Immature natural killer cell (primary cell): Measurements from ENCODE around the gene EIF6. TPM values are rescaled to one million over a fixed set of nuclear protein-coding genes. Genes with fewer than 3 reads are reported as not detected.

Experiments used
- DNase-seq, 3 donors: peaks; one replicate each; pipeline ENCODE4 v3.0.0; 2022; ENCODE audit warnings: mixed read lengths in 1 of 3
- H3K27ac Mint-ChIP-seq, 6 donors: one replicate each; pipeline ENCODE4 v1.8.0; 2020; ENCODE audit warnings: mixed read lengths in 6 of 6, mild to moderate bottlenecking in 5 of 6, inconsistent platforms in 4 of 6, moderate library complexity in 3 of 6
- H3K27me3 Mint-ChIP-seq, 3 donors: one replicate each; pipeline ENCODE4 v1.8.0; 2020 to 2021; ENCODE audit warnings: low read depth in 3 of 3, mild to moderate bottlenecking in 3 of 3, mixed read lengths in 3 of 3, moderate library complexity in 3 of 3, inconsistent platforms in 1 of 3
- H3K36me3 Mint-ChIP-seq, 3 donors: one replicate each; pipeline ENCODE4 v1.8.0; 2020; ENCODE audit warnings: mixed read lengths in 3 of 3, inconsistent platforms in 2 of 3, mild to moderate bottlenecking in 2 of 3
- H3K4me1 Mint-ChIP-seq, 2 donors: one replicate each; pipeline ENCODE4 v1.8.0; 2020; ENCODE audit warnings: inconsistent platforms in 2 of 2, mild to moderate bottlenecking in 2 of 2, mixed read lengths in 2 of 2, moderate library complexity in 1 of 2
- H3K4me3 Mint-ChIP-seq, 5 donors: one replicate each; pipeline ENCODE4 v1.8.0; 2020; ENCODE audit warnings: mild to moderate bottlenecking in 5 of 5, mixed read lengths in 5 of 5, inconsistent platforms in 3 of 5, moderate library complexity in 3 of 5
- H3K9me3 Mint-ChIP-seq, 6 donors: one replicate each; pipeline ENCODE4 v1.8.0; 2020; ENCODE audit warnings: mild to moderate bottlenecking in 6 of 6, mixed read lengths in 6 of 6, inconsistent platforms in 4 of 6, moderate library complexity in 3 of 6
- polyA plus RNA-seq, 3 donors: library from polyadenylated mRNA; unstranded; fragments of 300-500 nt; fragmentation: Illumina TruSeq; gene quantifications; one replicate each; pipeline ENCODE4 v1.2.3, GENCODE V29; 2021

The EIF6 gene
- polyA plus RNA-seq, 3 donors from 2014 or later, result 236 to 379 (median 249) TPM

DNA sequence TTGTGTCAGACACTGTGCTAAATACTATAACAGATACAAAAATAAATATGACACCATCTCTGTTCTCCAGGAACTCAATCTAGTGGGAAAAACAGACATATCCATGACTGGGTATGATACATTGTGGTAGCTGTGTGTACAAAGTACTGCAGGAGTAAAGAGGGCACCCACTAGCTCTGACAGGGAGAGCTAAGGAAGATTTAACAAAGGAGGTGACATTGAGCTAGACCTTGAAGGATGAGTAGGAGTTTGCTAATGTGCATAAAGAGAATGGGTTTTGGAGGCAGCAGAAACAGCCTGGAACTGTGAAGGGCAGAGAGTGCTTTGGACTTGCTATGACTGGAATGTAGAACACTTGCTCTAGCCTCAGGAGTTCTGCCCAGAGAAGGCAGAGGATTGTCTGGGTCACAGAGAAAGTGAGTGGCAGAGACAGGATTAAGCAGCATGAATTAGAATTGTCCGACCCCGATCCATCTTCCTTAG lies 43.7 kb downstream of the EIF6 start:
- peaks cover 12 to 22% of the 10 kb centered on the region in 2 donors for H3K4me1 Mint-ChIP-seq
- peaks cover 0 to 6% (median 4%) of the 10 kb centered on the region in 3 donors for H3K27me3 Mint-ChIP-seq
- H3K27ac Mint-ChIP-seq, result peak overlapping the region in 2 of 6 donors; percentile 31 to 67
- H3K9me3 Mint-ChIP-seq, result no peaks in the 10 kb centered on the region
- peaks cover 0 to 11% (median 4%) of the 10 kb centered on the region in 3 donors for H3K36me3 Mint-ChIP-seq
- H3K4me3 Mint-ChIP-seq, result no peak overlapping the region
- DNase-seq, result no peak

DNA sequence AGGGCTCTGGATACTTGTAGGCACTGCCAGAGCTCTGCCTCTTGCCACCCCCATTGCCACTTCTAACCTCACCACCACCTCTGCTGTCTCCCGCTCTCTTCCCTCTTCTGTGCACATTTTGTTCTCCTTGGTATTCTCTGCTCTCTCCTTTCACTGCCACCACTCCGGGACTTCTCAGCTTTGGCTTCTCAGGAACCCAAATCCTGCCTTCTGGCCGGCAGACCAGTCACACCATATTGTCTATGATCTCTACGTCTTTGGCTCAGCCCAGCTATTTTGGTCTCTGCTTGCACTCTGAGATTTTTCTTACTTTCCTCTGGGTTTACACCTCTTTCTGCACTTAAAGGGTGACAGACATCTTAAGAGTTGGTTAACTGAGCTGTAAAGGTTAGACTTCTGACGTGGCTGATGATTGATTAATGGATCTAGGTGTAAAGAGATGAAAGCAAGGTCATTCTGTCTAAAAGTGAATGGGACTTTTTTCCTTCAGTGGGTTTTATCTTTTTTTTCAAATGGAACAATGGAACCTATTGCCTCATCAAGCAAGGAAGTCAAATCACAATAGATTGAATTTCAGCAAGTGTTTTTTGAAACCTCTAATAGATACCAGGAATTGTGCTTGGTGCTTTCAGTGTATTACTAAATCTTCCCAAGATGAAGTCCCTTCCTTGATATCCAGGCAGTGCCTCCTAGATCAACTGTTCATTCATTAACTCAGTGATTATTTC lies 44.3 kb downstream of the EIF6 start:
- no peak overlapping the region for H3K4me3 Mint-ChIP-seq
- H3K27me3 Mint-ChIP-seq, result peaks cover 0 to 6% (median 4%) of the 10 kb centered on the region in 3 donors
- peak in 2 of 3 donors; percentile 2 to 20 for DNase-seq
- H3K4me1 Mint-ChIP-seq, result peaks cover 12 to 22% of the 10 kb centered on the region in 2 donors
- H3K9me3 Mint-ChIP-seq, result no peaks in the 10 kb centered on the region
- H3K27ac Mint-ChIP-seq, result peak overlapping the region in 4 of 6 donors; percentile 10 to 77 (median 22)
- peaks cover 0 to 14% (median 4%) of the 10 kb centered on the region in 3 donors for H3K36me3 Mint-ChIP-seq

GRCh38 chr20:35238735-35239134 lies 45.8 kb downstream of the EIF6 start:
- DNase-seq, result peak in 1 of 3 donors; percentile 5
- H3K4me3 Mint-ChIP-seq, result peak overlapping the region in 1 of 5 donors; percentile 8
- peaks cover 12 to 22% of the 10 kb centered on the region in 2 donors for H3K4me1 Mint-ChIP-seq
- peaks cover 9 to 22% (median 14%) of the 10 kb centered on the region in 3 donors for H3K36me3 Mint-ChIP-seq
- H3K9me3 Mint-ChIP-seq, result no peaks in the 10 kb centered on the region
- H3K27ac Mint-ChIP-seq, result peak overlapping the region in 3 of 6 donors; percentile 13 to 73 (median 22)
- peaks cover 0 to 6% (median 4%) of the 10 kb centered on the region in 3 donors for H3K27me3 Mint-ChIP-seq

- Mint-ChIP-seq H3K36me3 (peaks cover 9 to 22% (median 14%) of the 10 kb centered on the region in 3 donors), H3K4me1 (peaks cover 12 to 22% of the 10 kb centered on the region in 2 donors), H3K9me3 (no peaks in the 10 kb centered on the region), H3K27ac (peak overlapping the region in 2 of 6 donors; percentile 13 to 61), H3K27me3 (peaks cover 0 to 6% (median 4%) of the 10 kb centered on the region in 3 donors), H3K4me3 (no peak overlapping the region)
- no peak for DNase-seq
Measured at GRCh38 chr20:35238170-35238569, 46.4 kb downstream of the EIF6 start.

DNA sequence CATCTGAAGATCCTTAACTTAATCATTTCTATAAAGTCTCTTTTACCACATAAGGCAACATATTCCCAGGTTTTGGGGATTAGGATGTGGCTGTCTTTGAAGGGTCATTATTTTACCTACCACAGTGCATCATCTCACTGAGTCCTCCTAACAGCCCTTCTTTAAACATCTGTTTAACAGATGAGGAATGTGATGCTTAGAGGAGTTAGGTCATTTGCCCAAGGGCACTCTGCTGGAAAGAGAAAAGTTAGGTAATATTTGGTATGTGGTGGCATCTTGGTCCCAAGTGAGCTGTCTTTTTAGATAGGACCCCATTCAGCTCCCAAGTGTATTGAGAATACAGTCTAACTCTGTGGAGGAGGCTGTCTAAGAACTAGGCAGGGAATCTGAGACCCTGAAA lies 47.1 kb downstream of the EIF6 start:
- no peak for DNase-seq
- H3K4me1 Mint-ChIP-seq, result peaks cover 12 to 22% of the 10 kb centered on the region in 2 donors
- H3K9me3 Mint-ChIP-seq, result no peaks in the 10 kb centered on the region
- no peak overlapping the region for H3K4me3 Mint-ChIP-seq
- H3K27me3 Mint-ChIP-seq, result peaks cover 0 to 6% (median 4%) of the 10 kb centered on the region in 3 donors
- no peak overlapping the region for H3K27ac Mint-ChIP-seq
- H3K36me3 Mint-ChIP-seq, result peaks cover 9 to 24% (median 14%) of the 10 kb centered on the region in 3 donors

GRCh38 chr20:35235881-35236280 lies 48.7 kb downstream of the EIF6 start:
- Mint-ChIP-seq H3K4me1 (peaks cover 12 to 22% of the 10 kb centered on the region in 2 donors), H3K27me3 (peaks cover 0 to 6% (median 4%) of the 10 kb centered on the region in 3 donors), H3K36me3 (peaks cover 14 to 34% (median 21%) of the 10 kb centered on the region in 3 donors), H3K9me3 (no peaks in the 10 kb centered on the region), H3K27ac (no peak overlapping the region), H3K4me3 (no peak overlapping the region)
- no peak for DNase-seq

GRCh38 chr20:35232575-35232974 lies 52.0 kb downstream of the EIF6 start:
- no peaks in the 10 kb centered on the region for H3K4me1 Mint-ChIP-seq
- H3K4me3 Mint-ChIP-seq, result no peak overlapping the region
- peaks cover 0 to 8% (median 4%) of the 10 kb centered on the region in 3 donors for H3K27me3 Mint-ChIP-seq
- H3K36me3 Mint-ChIP-seq, result peaks cover 18 to 50% (median 25%) of the 10 kb centered on the region in 3 donors
- no peaks in the 10 kb centered on the region for H3K9me3 Mint-ChIP-seq
- H3K27ac Mint-ChIP-seq, result no peak overlapping the region
- no peak for DNase-seq

Other genes starting within 250 kb of the EIF6 start
- 10 to 100 TPM; 58.0 to 89.0 (median 72.5) TPM for gene TRPC4AP, start 192.0 kb downstream of the EIF6 start, polyA plus RNA-seq
- 10 to 100 TPM; 48.6 to 62.2 (median 48.8) TPM for gene EDEM2, start 137.4 kb downstream of the EIF6 start, polyA plus RNA-seq
- gene PROCR, start 112.7 kb downstream of the EIF6 start, polyA plus RNA-seq, result 10 to 100 TPM; 11.0 to 17.9 (median 16.5) TPM
- under 1 TPM in 2 of 3 donors, not detected in 1; 0.06 to 0.17 TPM for gene MMP24, start 58.1 kb downstream of the EIF6 start, polyA plus RNA-seq
- 10 to 100 TPM in 2 of 3 donors, 1 to 10 TPM in 1; 5.1 to 22.2 (median 17.7) TPM for gene MMP24OS, start 6.7 kb downstream of the EIF6 start, polyA plus RNA-seq
- gene FAM83C, start 7.7 kb upstream of the EIF6 start, polyA plus RNA-seq, result not detected
- gene UQCC1, start 127.2 kb upstream of the EIF6 start, polyA plus RNA-seq, result 10 to 100 TPM; 13.1 to 17.3 (median 14.7) TPM
- not detected for gene GDF5, start 153.5 kb upstream of the EIF6 start, polyA plus RNA-seq
- 10 to 100 TPM in 1 of 3 donors, 1 to 10 TPM in 2; 2.5 to 22.4 (median 4.4) TPM for gene CEP250, start 170.8 kb upstream of the EIF6 start, polyA plus RNA-seq
- gene C20orf173, start 244.9 kb upstream of the EIF6 start, polyA plus RNA-seq, result not detected